Sciatic nerve (tissue), 2 donors: ENCODE measurements around the gene FALEC. TPM values are rescaled to one million over a fixed set of nuclear protein-coding genes. Genes with fewer than 3 reads are reported as not detected.

Experiments
- ATAC-seq: fragments of 200-7000 bp; cut with Tn5 transposase; one replicate; pipeline ENCODE4 v1.9.1; 2020; ENCODE audit warnings: mild to moderate bottlenecking, moderate library complexity
- DNase-seq: peaks from one replicate; pipeline ENCODE4 v3.0.0-alpha.2; 2020; ENCODE audit warnings: low spot score
- intact Hi-C: fragments of 100-400 bp; cut with DNase I; formaldehyde crosslinking; loops from one replicate; pipeline ENCODE4 v1.14.2; 2022
- total RNA-seq: library from RNA; stranded (reverse); fragmentation: NEBNext Ultra II Directional; extraction: Animal tissue kit (Norgen Biotek cat#: 25700); gene quantifications from one replicate; pipeline ENCODE4 v1.2.1, GENCODE V29; 2021
- donor health status: DM: no; HTN: no; CAD: no.
- donor health status: DM: no; HTN: no; CAD: no.

FALEC gene
- total RNA-seq, 1 donor from 2014 or later: not detected

- intact Hi-C loops: no loop called here
- ATAC-seq (peak; percentile 50), DNase-seq (no peak)
Measured at GRCh38 chr1:150537732-150538684, 22.5 kb downstream of the FALEC start.

- DNase-seq: no peak
- intact Hi-C loops: no loop called here
- peak; percentile 38 for ATAC-seq
Measured at GRCh38 chr1:150543500-150544143, 28.1 kb downstream of the FALEC start.

GRCh38 chr1:150544204-150544603 is 28.7 kb downstream of the FALEC start:
- intact Hi-C loops: no loop called here
- no peak for DNase-seq
- no peak for ATAC-seq

- DNase-seq: no peak
- no peak for ATAC-seq
- intact Hi-C loops: no loop called here
Measured at GRCh38 chr1:150545486-150546032, 30.0 kb downstream of the FALEC start.

GRCh38 chr1:150546294-150546937 is 30.9 kb downstream of the FALEC start:
- ATAC-seq: no peak
- intact Hi-C loops: no loop called here
- DNase-seq: no peak

- no peak for DNase-seq
- no peak for ATAC-seq
- intact Hi-C loops: no loop called here
Measured at GRCh38 chr1:150548324-150548631, 32.7 kb downstream of the FALEC start.

GRCh38 chr1:150548632-150549495 is 33.3 kb downstream of the FALEC start, which contains the start of gene ADAMTSL4:
TSS of gene ADAMTSL4 (plus strand) at chr1:150549408. CDS start at chr1:150552289, 2,881 bp downstream.
- ATAC-seq (peak; percentile 4), DNase-seq (peak; percentile 77)
- intact Hi-C loops: no loop called here

- intact Hi-C loops: no loop called here
- DNase-seq: peak; percentile 78
- peak; percentile 19 for ATAC-seq
Measured at GRCh38 chr1:150549496-150550221, 34.1 kb downstream of the FALEC start.

GRCh38 chr1:150550222-150551050 is 34.9 kb downstream of the FALEC start:
- intact Hi-C loops: no loop called here
- ATAC-seq (peak; percentile 52), DNase-seq (no peak)

GRCh38 chr1:150551051-150551783 is 35.7 kb downstream of the FALEC start:
- DNase-seq (no peak), ATAC-seq (peak; percentile 6)
- intact Hi-C loops: no loop called here

GRCh38 chr1:150551784-150552127 is 36.2 kb downstream of the FALEC start:
- DNase-seq (no peak), ATAC-seq (peak; percentile 0)
- intact Hi-C loops: no loop called here

- intact Hi-C loops: no loop called here
- ATAC-seq (peak; percentile 82), DNase-seq (peak; percentile 90)
Measured at GRCh38 chr1:150552128-150552910, 36.8 kb downstream of the FALEC start.

GRCh38 chr1:150552911-150553289 is 37.3 kb downstream of the FALEC start:
- intact Hi-C loops: no loop called here
- ATAC-seq (no peak), DNase-seq (no peak)

- DNase-seq: no peak
- intact Hi-C loops: no loop called here
Measured at GRCh38 chr1:150553392-150554085, 38.0 kb downstream of the FALEC start.

GRCh38 chr1:150554086-150554452 is 38.5 kb downstream of the FALEC start:
- DNase-seq (no peak), ATAC-seq (no peak)
- intact Hi-C loops: no loop called here

More at GRCh38 chr1:150553392-150554085, 38.0 kb downstream of the FALEC start:
- no peak for ATAC-seq
